ENCODE data around the gene ZNF518A. TPM values are rescaled to one million over a fixed set of nuclear protein-coding genes. Genes with fewer than 3 reads are reported as not detected.
"Not testable (repeated sequence)": the region's sequence is repeated elsewhere in the genome, so short reads cannot be mapped to it uniquely, and the experiment has no call there.

The ZNF518A gene
- total RNA-seq, 1 donor: 13.4 TPM

GRCh38 chr10:96176985-96177384 is 46.9 kb downstream of the ZNF518A start:
- Histone ChIP-seq H3K79me2 (ENCODE audit: insufficient read depth, low read length) (no peaks in the 10 kb centered on the region), H3K4me1 (ENCODE audit: insufficient read depth, low read length) (no peaks in the 10 kb centered on the region), H3K4me2 (ENCODE audit: insufficient read depth, low read length) (no peak overlapping the region), H2AFZ (ENCODE audit: low read length) (no peak overlapping the region), H4K20me1 (ENCODE audit: insufficient read depth, low read length) (no peaks in the 10 kb centered on the region), H3K27me3 (ENCODE audit: insufficient read depth, low read length) (no peaks in the 10 kb centered on the region), H3K4me3 (ENCODE audit: insufficient read depth, low read length) (no peak overlapping the region), H3K27ac (ENCODE audit: low read depth, low read length) (no peak overlapping the region), H3K9me3 (ENCODE audit: low read depth, low read length) (peaks cover 2% of the 10 kb centered on the region), H3K36me3 (ENCODE audit: insufficient read depth, low read length) (no peaks in the 10 kb centered on the region)
- no peak for TF ChIP-seq CTCF (IDR thresholded peaks at IDR 0.05; ENCODE audit: extremely low read depth, low read depth, low read length)
- no peak for DNase-seq (ENCODE audit: insufficient read length, low spot score, missing footprints)

GRCh38 chr10:96188421-96188820 is 58.3 kb downstream of the ZNF518A start:
- no peaks in the 10 kb centered on the region for H3K9me3 ChIP-seq (ENCODE audit: low read depth, low read length)
- peaks cover 7% of the 10 kb centered on the region for H3K4me1 ChIP-seq (ENCODE audit: insufficient read depth, low read length)
- H3K79me2 ChIP-seq (ENCODE audit: insufficient read depth, low read length): no peaks in the 10 kb centered on the region
- H3K4me3 ChIP-seq (ENCODE audit: insufficient read depth, low read length): no peak overlapping the region
- H3K27ac ChIP-seq (ENCODE audit: low read depth, low read length): peak overlapping the region; percentile 17
- H2AFZ ChIP-seq (ENCODE audit: low read length): peak overlapping the region; percentile 46
- no peak for DNase-seq (ENCODE audit: insufficient read length, low spot score, missing footprints)
- no peak for TF ChIP-seq CTCF (IDR thresholded peaks at IDR 0.05; ENCODE audit: extremely low read depth, low read depth, low read length)
- H3K4me2 ChIP-seq (ENCODE audit: insufficient read depth, low read length): no peak overlapping the region
- H3K36me3 ChIP-seq (ENCODE audit: insufficient read depth, low read length): no peaks in the 10 kb centered on the region
- H3K27me3 ChIP-seq (ENCODE audit: insufficient read depth, low read length): no peaks in the 10 kb centered on the region
- no peaks in the 10 kb centered on the region for H4K20me1 ChIP-seq (ENCODE audit: insufficient read depth, low read length)

- no peak for DNase-seq (ENCODE audit: insufficient read length, low spot score, missing footprints)
- Histone ChIP-seq H3K79me2 (ENCODE audit: insufficient read depth, low read length) (no peaks in the 10 kb centered on the region), H3K27ac (ENCODE audit: low read depth, low read length) (peak overlapping the region; percentile 15), H3K4me1 (ENCODE audit: insufficient read depth, low read length) (peaks cover 7% of the 10 kb centered on the region), H4K20me1 (ENCODE audit: insufficient read depth, low read length) (no peaks in the 10 kb centered on the region), H3K4me2 (ENCODE audit: insufficient read depth, low read length) (no peak overlapping the region), H2AFZ (ENCODE audit: low read length) (peak overlapping the region; percentile 46), H3K9me3 (ENCODE audit: low read depth, low read length) (no peaks in the 10 kb centered on the region), H3K36me3 (ENCODE audit: insufficient read depth, low read length) (no peaks in the 10 kb centered on the region), H3K27me3 (ENCODE audit: insufficient read depth, low read length) (no peaks in the 10 kb centered on the region), H3K4me3 (ENCODE audit: insufficient read depth, low read length) (no peak overlapping the region)
- TF ChIP-seq CTCF (IDR thresholded peaks at IDR 0.05; ENCODE audit: extremely low read depth, low read depth, low read length): no peak
Observed at GRCh38 chr10:96188916-96189315, 58.8 kb downstream of the ZNF518A start.

- not testable (repeated sequence) for H3K4me1 ChIP-seq (ENCODE audit: insufficient read depth, low read length); H3K9me3 ChIP-seq (ENCODE audit: low read depth, low read length); H3K4me2 ChIP-seq (ENCODE audit: insufficient read depth, low read length); H3K79me2 ChIP-seq (ENCODE audit: insufficient read depth, low read length); H3K27me3 ChIP-seq (ENCODE audit: insufficient read depth, low read length); H2AFZ ChIP-seq (ENCODE audit: low read length); H3K4me3 ChIP-seq (ENCODE audit: insufficient read depth, low read length); H3K27ac ChIP-seq (ENCODE audit: low read depth, low read length); DNase-seq (ENCODE audit: insufficient read length, low spot score, missing footprints); H4K20me1 ChIP-seq (ENCODE audit: insufficient read depth, low read length); H3K36me3 ChIP-seq (ENCODE audit: insufficient read depth, low read length)
Observed at GRCh38 chr10:96189505-96189904, 59.4 kb downstream of the ZNF518A start.
